GM18909 (cell line): ENCODE results near the gene DOK5.
"Not testable (repeated sequence)": the region's sequence is repeated elsewhere in the genome, so short reads cannot be mapped to it uniquely, and the experiment has no call there.

Experiments
- ATAC-seq: cut with Tn5 transposase; IDR thresholded peaks from one replicate; pipeline ENCODE4 v1.9.1; 2021; ENCODE audit warnings: mild to moderate bottlenecking; ENCODE audit not compliant: unreplicated experiment, poor library complexity

Gene DOK5

GRCh38 chr20:54475334-54476168, at the start of gene DOK5:
DOK5 (plus strand) TSS chr20:54475593; CDS start chr20:54475947, 354 bp downstream.
- no peak for ATAC-seq

DNA sequence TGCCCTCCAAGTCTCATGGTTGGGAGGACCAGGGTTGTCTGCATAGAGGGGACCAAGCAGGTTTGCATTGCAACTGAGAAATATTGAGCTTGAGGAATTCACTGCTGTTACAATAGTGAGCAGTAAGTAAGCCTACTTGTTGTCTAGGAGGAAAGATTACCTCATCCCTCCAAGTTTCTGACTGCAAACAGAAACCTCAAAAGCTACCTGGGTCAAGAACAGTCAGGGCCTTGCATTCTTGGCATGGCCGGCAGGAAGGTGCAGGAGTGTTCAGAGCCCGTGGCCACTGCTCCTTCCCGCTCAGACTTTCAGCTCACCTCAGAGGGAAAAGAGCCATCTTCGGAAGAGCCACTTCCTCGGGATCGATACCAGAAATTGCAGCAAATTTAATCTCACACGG, 46.0 kb upstream of the DOK5 start:
- ATAC-seq, result no peak

GRCh38 chr20:54431156-54431944, 44.0 kb upstream of the DOK5 start:
- no peak for ATAC-seq

GRCh38 chr20:54432966-54433365, 42.4 kb upstream of the DOK5 start:
- no peak for ATAC-seq

DNA sequence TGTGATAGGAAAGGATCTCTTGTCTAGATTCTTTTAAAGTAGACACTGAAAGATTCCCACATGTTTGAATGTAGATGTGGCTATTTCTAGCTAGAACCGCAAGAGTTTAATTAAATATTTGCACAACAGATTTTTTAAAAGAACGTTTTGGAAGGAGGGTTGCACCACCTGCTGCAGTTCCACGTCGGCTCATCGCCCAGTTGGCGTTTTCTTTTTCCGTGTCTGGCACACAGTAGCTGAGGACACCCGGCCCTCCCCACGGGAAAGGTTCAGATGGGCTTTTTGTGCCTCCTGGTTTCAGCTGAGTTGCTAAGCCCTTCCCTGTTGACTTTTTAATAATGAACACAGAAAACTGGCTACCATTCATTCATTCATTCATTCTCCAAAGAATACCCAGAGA, 41.8 kb upstream of the DOK5 start:
- no peak for ATAC-seq

- no peak for ATAC-seq
These were observed 41.2 kb upstream of the DOK5 start for GRCh38 chr20:54434196-54434595.

- no peak for ATAC-seq
These were observed 40.4 kb upstream of the DOK5 start for GRCh38 chr20:54435015-54435414.

DNA sequence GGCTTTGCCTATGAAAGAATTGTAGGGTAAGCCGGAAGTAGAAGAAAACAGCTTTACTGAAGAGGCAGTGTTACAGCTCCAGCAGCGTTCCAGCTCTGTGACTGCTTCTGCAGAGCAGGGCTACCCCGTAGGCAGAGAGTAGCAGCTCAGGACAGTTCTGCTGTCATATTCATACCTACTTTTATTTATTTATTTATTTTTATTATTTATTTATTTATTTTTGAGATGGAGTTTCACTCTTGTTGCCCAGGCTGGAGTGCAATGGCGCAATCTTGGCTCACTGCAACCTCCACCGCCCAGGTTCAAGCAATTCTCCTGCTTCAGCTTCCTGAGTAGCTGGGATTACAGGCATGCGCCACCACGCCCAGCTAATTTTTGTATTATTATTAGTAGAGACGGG, 39.0 kb upstream of the DOK5 start:
- ATAC-seq, result not testable (repeated sequence)

DNA sequence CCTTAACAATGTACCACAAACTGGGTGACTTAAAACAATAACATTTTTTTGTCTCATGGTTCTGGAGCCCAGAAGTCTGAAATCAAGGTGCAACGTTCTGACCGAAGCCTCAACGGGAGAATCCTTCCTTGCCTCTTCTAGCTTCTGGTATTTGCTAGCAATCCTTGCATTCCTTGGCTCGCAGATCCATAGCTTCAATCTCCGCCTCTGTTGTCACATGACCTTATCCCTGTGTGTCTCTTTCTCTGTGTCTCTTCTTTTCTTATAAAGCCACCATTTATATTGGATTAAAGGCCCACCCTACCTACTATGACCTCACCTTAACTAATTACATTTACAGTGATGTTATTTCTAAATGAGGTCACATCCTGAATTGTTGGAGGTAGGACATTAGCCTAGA, 37.2 kb upstream of the DOK5 start:
- no peak for ATAC-seq

- ATAC-seq, result no peak
These were observed 25.2 kb upstream of the DOK5 start for GRCh38 chr20:54450207-54450606.

DNA sequence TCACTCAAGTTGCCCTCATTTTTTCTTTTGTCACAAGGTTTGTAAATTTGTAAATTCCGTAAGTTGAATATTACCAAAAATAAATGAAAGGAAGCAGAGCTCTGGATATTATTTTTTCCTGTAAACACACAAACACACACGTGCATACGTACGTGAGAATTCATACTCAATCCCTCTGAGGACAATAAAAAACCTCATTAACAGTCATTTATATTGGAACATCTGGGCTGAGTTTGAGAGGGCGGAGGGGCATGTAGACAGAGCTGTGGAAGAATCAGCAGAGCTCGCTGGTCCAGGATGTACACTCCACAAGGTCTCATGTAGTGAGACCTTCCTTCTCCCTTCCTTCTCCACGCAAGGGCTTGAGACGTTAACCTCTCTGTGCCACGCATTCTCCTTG, 24.2 kb upstream of the DOK5 start:
- ATAC-seq, result no peak

- ATAC-seq, result no peak
These were observed 23.1 kb upstream of the DOK5 start for GRCh38 chr20:54452277-54452676.

- ATAC-seq, result no peak
These were observed 20.4 kb upstream of the DOK5 start for GRCh38 chr20:54454982-54455381.

GRCh38 chr20:54456423-54456822, 19.0 kb upstream of the DOK5 start:
- no peak for ATAC-seq

DNA sequence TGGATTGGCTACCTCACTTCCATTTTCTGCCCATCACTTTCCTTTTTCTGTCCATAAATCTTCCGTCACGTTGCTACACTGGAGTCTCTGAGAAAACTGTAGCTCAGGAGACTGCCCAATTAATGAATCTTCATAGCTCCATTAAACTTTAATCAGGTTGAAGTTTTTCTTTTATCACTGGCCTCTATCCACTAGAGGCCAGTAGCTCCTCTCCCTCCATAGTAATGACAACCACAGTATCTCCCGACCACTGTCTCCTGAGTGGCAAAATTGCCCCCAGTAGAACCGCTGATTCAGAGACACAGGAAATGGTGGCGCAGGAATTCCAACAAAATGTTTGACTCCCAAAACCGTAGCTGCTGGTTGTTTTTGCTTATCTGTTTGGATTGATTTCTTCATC, 18.4 kb upstream of the DOK5 start:
- no peak for ATAC-seq

DNA sequence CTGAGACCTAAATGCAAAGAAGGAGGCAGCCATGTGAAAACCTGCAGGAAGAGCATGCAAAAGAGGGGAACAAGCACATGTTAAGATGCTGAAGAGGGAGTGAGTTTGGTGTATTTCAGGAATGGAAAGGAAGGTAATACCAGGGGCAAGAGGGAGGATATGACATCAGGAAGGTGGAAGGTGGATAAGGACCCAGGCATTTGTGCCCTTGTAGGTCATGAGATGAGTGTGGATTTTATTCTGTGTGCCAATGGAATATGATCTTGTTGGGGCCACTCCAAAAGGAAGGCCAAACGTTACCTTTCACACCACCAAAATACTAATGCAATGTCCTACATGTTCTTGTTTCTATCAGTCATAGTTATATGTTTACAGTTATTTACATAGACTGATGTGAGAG, 17.2 kb upstream of the DOK5 start:
- ATAC-seq, result no peak

GRCh38 chr20:54459279-54459678, 16.1 kb upstream of the DOK5 start:
- ATAC-seq, result no peak

DNA sequence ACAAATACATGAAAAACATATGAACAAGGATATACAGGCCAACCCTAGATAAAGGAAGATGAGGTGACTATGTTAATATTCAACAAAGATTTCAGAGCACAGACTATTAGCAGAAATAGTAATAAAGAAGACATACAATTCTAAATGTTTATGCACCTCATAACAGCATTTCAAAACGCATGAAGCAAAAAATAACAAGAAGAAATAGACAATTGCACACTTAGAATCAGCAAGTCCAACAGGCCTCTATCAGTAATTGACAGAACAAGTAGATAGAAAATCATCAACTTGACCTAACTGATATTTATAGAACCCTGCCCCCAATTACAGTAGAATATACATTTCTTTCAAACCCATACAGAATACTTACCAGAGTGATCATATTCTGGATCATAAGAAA, 11.4 kb upstream of the DOK5 start:
- no peak for ATAC-seq

DNA sequence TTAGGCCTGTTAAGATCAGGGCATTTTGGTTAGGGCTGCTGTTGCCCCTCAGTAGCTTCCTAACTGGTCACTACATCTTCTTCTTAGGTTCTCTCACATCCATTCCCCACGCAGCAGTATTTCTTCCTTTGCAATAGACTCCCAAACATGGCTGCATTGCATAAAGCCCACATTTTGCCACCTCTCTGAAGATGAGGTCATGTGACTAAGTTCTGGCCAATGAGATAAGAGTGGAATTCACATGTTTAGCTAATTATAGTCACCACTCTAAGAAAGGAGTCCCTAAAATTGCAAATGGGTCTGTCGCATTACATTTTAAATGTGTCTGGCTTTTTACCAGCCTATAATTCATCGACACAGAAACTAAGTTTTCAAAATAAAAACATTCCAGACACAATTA, 9.3 kb upstream of the DOK5 start:
- no peak for ATAC-seq

GRCh38 chr20:54467622-54468021, 7.8 kb upstream of the DOK5 start:
- ATAC-seq, result no peak

- no peak for ATAC-seq
These were observed 7.3 kb upstream of the DOK5 start for GRCh38 chr20:54468082-54468481.

- ATAC-seq, result no peak
These were observed 6.1 kb upstream of the DOK5 start for GRCh38 chr20:54469293-54469692.
